Measurements from ENCODE around the gene APOBEC3F.
"Not testable (repeated sequence)": the region's sequence is repeated elsewhere in the genome, so short reads cannot be mapped to it uniquely, and the experiment has no call there.

Gene APOBEC3F

DNA sequence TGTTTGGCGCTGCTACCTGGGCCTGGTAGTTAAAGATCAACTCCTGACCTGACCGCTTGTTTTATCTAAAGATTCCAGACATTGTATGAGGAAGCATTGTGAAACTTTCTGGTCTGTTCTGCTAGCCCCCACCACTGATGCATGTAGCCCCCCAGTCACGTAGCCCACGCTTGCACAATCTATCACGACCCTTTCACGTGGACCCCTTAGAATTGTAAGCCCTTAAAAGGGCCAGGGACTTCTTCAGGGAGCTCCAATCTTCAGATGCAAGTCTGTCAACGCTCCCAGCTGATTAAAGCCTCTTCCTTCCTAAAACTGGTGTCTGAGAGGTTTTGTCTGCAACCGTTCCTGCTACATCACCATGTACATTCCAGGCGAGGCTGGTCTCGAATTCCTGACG lies 15.0 kb downstream of the APOBEC3F start:
- Histone ChIP-seq H3K9me3 (ENCODE audit: insufficient read depth, low read depth, low read length) (no peaks in the 10 kb centered on the region; the same call in 1 of the 2 replicates), H3K4me1 (ENCODE audit: insufficient read depth, low read length) (no peaks in the 10 kb centered on the region; the same call in 1 of the 2 replicates), H3K36me3 (ENCODE audit: insufficient read depth, low read depth, low read length) (no peaks in the 10 kb centered on the region), H3K4me3 (ENCODE audit: low read length) (no peak overlapping the region), H3K9ac (ENCODE audit: low read depth, low read length) (no peak overlapping the region), H3K27ac (ENCODE audit: low read length) (no peak overlapping the region), H3K27me3 (ENCODE audit: insufficient read depth, low read length) (no peaks in the 10 kb centered on the region; the same call in 1 of the 2 replicates)

DNA sequence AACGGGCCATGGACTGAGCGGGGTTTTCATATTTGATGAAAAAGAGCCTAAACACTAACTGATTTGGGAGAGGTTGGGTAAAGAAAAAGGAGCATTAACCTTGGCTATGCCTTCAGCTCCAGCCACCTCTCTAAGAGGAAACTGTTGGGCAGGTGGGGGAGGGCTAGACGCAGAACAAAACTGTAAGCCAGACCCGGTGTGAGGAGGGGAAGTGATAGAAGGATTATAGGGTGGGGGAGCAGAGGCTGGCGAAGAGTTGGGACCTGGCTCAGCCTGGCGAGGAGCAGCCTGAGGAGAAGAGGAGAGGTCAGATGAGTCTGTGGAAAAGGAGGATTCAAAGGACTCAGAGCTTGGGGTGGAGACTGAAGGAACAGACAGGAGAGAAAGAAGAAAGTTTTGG lies 20.6 kb downstream of the APOBEC3F start:
- not testable (repeated sequence) for H3K4me3 ChIP-seq (ENCODE audit: low read length); H3K36me3 ChIP-seq (ENCODE audit: insufficient read depth, low read depth, low read length); H3K27ac ChIP-seq (ENCODE audit: low read length); H3K9me3 ChIP-seq (ENCODE audit: insufficient read depth, low read depth, low read length); H3K9ac ChIP-seq (ENCODE audit: low read depth, low read length); H3K4me1 ChIP-seq (ENCODE audit: insufficient read depth, low read length); H3K27me3 ChIP-seq (ENCODE audit: insufficient read depth, low read length)

DNA sequence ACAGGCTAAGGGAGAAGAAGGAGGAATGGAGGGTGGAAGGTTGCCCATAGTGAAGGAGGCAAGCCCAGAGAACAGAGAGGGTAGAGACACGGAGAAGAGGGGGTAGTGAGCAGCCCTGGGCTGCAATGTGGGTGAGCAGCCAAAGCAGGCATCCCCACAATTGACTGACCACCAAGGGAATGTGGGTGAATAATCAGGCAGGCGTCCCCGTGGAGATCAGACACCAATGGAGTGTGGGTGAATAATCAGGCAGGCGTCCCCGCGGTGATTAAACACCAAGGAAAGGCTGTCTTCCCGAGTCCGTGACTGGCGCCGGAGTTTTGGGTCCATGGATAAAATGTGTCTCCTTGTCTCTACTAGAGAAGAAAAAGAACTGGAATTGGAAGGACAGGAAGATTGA lies 21.3 kb downstream of the APOBEC3F start:
- not testable (repeated sequence) for H3K9me3 ChIP-seq (ENCODE audit: insufficient read depth, low read depth, low read length); H3K9ac ChIP-seq (ENCODE audit: low read depth, low read length); H3K27ac ChIP-seq (ENCODE audit: low read length); H3K4me3 ChIP-seq (ENCODE audit: low read length); H3K36me3 ChIP-seq (ENCODE audit: insufficient read depth, low read depth, low read length); H3K27me3 ChIP-seq (ENCODE audit: insufficient read depth, low read length); H3K4me1 ChIP-seq (ENCODE audit: insufficient read depth, low read length)

DNA sequence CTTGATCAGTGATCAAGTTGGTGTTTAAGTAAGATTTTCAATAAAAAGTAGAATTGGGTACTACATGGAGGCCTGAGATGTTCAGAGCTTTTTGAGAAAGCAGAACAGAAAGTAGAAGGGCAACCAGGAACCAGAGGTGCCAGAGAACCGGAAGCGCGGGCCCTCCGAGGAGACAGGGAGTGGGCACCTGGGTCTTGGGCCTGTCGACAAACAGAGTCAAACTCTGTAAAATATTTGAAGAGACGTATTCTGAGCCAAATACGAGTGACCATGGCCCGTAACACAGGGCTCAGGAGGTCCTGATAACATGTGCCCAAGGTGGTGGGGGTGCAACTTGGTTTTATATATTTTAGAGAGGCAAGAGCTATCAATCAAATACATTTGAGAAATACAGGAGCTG lies 23.2 kb downstream of the APOBEC3F start:
- not testable (repeated sequence) for H3K4me1 ChIP-seq (ENCODE audit: insufficient read depth, low read length)

DNA sequence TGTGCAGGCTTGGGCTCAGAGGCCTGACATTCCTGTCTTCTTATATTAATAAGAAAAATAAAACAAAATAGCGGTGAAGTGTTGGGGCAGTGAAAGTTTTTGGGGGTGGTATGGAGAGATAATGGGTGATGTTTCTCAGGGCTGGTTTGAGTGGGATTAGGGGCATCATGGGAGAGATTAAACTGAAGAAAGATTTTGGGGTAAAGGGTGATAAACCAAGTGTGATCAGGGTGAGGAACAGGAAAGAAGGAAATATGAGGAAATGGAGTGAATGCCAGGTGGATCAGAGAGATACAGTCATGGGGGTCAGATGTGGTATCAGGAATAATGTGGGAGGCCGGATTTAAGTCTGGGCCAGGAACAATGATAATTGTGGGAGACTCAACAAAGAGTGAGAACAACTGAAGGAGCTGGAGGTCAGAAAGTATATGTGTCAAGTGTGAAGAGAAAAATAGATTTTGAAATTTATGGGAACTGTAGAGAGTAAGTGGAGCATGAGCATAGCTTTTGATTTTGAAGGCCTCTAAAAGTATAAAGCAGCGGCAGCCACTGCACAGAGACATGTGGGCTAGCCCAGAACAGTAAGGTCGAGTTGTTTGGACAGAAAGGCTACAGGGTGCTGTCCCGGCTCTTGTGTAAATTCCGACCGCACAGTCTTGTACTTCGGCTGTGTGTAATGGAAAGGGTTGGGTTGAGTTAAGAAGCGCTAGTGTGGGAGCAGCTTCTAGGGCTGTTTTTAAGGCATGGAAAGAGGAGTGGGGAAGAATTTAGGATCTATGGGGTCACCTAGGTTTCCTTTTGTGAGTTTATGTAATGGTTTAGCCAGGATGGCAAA lies 26.0 kb downstream of the APOBEC3F start:
- H3K4me3 ChIP-seq (ENCODE audit: low read length); H3K9me3 ChIP-seq (ENCODE audit: insufficient read depth, low read depth, low read length); H3K27ac ChIP-seq (ENCODE audit: low read length); H3K9ac ChIP-seq (ENCODE audit: low read depth, low read length); H3K36me3 ChIP-seq (ENCODE audit: insufficient read depth, low read depth, low read length); H3K4me1 ChIP-seq (ENCODE audit: insufficient read depth, low read length); H3K27me3 ChIP-seq (ENCODE audit: insufficient read depth, low read length): not testable (repeated sequence)

More for the DNA sequence above, 23.2 kb downstream of the APOBEC3F start:
- H3K9me3 ChIP-seq (ENCODE audit: insufficient read depth, low read depth, low read length); H3K27me3 ChIP-seq (ENCODE audit: insufficient read depth, low read length); H3K4me3 ChIP-seq (ENCODE audit: low read length); H3K27ac ChIP-seq (ENCODE audit: low read length); H3K9ac ChIP-seq (ENCODE audit: low read depth, low read length); H3K36me3 ChIP-seq (ENCODE audit: insufficient read depth, low read depth, low read length): not testable (repeated sequence)

DNA sequence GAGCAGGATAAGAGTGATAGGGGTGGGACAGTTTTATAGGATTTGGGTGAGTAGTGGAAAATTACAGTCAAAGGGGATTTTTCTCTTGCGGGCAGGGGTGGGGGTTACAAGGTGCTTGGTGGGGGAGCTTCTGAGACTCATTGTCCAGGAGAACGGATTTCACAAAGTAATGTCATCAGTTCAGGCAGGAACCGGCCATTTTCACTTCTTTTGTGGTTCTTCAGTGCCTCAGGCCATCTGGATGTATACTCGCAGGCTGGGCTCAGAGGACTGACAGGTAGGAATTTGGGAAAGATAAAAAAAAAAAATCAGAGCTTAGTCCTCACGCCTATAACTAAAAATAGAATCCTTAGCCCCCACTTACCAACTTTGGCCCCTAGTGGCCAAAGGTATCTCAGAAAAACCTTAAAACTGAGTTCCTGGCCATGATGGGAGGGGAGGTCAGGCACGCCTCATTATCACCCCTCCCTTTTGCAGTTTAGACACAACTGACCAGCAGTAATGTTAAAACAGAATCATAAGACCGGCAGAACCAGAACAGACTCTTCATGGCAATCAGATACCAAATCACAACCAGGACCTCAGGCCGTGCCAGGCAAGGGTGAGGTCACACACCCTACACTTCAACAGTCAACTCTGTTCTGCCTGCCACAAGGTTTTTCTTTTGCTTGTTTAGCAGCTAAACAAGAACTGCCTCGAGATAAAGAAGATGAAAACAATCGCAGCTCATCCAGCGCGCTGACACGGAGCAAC lies 27.5 kb downstream of the APOBEC3F start:
- H3K27me3 ChIP-seq (ENCODE audit: insufficient read depth, low read length): no peaks in the 10 kb centered on the region
- H3K4me3 ChIP-seq (ENCODE audit: low read length): no peak overlapping the region
- no peak overlapping the region for H3K9ac ChIP-seq (ENCODE audit: low read depth, low read length)
- no peak overlapping the region for H3K27ac ChIP-seq (ENCODE audit: low read length)
- no peaks in the 10 kb centered on the region for H3K36me3 ChIP-seq (ENCODE audit: insufficient read depth, low read depth, low read length)
- H3K4me1 ChIP-seq (ENCODE audit: insufficient read depth, low read length): no peaks in the 10 kb centered on the region
- no peaks in the 10 kb centered on the region for H3K9me3 ChIP-seq (ENCODE audit: insufficient read depth, low read depth, low read length)

DNA sequence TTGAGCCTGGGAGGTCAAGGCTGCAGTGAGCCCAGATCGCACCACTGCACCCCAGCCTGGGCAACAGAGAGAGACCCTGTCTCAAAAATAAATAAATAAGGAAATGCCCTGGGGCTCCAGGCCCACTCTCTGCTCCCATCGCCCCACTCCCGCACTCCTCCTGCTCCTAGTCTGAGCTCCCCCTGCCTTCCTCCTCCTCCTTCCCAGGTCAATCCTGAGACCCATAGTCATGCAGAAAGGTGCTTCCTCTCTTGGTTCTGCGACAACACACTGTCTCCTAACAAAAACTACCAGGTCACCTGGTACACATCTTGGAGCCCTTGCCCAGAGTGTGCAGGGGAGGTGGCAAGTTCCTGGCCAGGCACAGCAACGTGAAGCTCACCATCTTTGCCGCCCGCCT lies 29.5 kb downstream of the APOBEC3F start:
- Histone ChIP-seq H3K36me3 (ENCODE audit: insufficient read depth, low read depth, low read length) (no peaks in the 10 kb centered on the region), H3K9ac (ENCODE audit: low read depth, low read length) (no peak overlapping the region), H3K4me1 (ENCODE audit: insufficient read depth, low read length) (peaks cover 4% of the 10 kb centered on the region; the same call in 1 of the 2 replicates), H3K27me3 (ENCODE audit: insufficient read depth, low read length) (no peaks in the 10 kb centered on the region), H3K4me3 (ENCODE audit: low read length) (no peak overlapping the region), H3K27ac (ENCODE audit: low read length) (no peak overlapping the region), H3K9me3 (ENCODE audit: insufficient read depth, low read depth, low read length) (no peaks in the 10 kb centered on the region)

DNA sequence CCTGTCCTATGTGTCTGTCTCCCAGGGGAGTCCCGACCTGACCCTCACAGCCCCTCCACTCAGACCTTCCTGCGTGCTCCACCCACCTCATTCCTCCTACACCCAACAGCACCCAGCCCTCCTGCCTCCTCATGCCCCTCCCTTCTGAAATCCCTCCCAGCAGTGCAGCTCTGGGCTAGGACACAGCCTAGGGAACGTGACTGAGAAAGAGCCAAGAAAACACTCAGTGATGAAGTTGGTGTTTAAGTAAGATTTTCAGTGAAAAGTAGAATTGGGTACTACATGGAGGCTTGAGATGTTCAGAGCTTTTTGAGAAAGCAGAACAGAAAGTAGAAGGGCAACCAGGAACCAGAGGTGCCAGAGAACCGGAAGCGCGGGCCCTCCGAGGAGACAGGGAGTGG lies 31.9 kb downstream of the APOBEC3F start:
- H3K27ac ChIP-seq (ENCODE audit: low read length): not testable (repeated sequence)

DNA sequence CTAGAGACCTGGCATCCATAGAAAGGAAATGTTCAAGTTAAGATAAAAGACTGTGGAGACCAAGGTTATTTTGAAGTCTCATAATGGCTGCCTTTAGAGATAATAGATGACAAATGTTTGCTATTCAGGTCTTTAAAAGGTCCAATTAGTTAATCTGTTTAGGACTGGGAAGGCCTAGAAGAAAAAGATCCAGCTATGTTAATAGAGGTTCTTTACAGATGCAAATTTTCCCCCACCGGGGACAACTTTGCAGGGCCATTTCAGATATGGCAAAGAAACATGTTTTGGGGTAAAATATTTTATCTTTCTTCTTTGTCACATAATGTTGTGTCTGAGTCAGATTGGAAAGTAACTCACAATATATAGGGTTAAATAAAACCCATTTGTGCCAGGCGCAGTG lies 33.3 kb downstream of the APOBEC3F start:
- no peaks in the 10 kb centered on the region for H3K36me3 ChIP-seq (ENCODE audit: insufficient read depth, low read depth, low read length)
- no peak overlapping the region for H3K27ac ChIP-seq (ENCODE audit: low read length)
- no peak overlapping the region for H3K4me3 ChIP-seq (ENCODE audit: low read length)
- peaks cover 4% of the 10 kb centered on the region; the same call in 1 of the 2 replicates for H3K4me1 ChIP-seq (ENCODE audit: insufficient read depth, low read length)
- no peaks in the 10 kb centered on the region for H3K9me3 ChIP-seq (ENCODE audit: insufficient read depth, low read depth, low read length)
- H3K9ac ChIP-seq (ENCODE audit: low read depth, low read length): no peak overlapping the region
- H3K27me3 ChIP-seq (ENCODE audit: insufficient read depth, low read length): no peaks in the 10 kb centered on the region

More for the DNA sequence above, 31.9 kb downstream of the APOBEC3F start:
- not testable (repeated sequence) for H3K36me3 ChIP-seq (ENCODE audit: insufficient read depth, low read depth, low read length); H3K4me3 ChIP-seq (ENCODE audit: low read length); H3K9ac ChIP-seq (ENCODE audit: low read depth, low read length); H3K9me3 ChIP-seq (ENCODE audit: insufficient read depth, low read depth, low read length); H3K27me3 ChIP-seq (ENCODE audit: insufficient read depth, low read length); H3K4me1 ChIP-seq (ENCODE audit: insufficient read depth, low read length)

DNA sequence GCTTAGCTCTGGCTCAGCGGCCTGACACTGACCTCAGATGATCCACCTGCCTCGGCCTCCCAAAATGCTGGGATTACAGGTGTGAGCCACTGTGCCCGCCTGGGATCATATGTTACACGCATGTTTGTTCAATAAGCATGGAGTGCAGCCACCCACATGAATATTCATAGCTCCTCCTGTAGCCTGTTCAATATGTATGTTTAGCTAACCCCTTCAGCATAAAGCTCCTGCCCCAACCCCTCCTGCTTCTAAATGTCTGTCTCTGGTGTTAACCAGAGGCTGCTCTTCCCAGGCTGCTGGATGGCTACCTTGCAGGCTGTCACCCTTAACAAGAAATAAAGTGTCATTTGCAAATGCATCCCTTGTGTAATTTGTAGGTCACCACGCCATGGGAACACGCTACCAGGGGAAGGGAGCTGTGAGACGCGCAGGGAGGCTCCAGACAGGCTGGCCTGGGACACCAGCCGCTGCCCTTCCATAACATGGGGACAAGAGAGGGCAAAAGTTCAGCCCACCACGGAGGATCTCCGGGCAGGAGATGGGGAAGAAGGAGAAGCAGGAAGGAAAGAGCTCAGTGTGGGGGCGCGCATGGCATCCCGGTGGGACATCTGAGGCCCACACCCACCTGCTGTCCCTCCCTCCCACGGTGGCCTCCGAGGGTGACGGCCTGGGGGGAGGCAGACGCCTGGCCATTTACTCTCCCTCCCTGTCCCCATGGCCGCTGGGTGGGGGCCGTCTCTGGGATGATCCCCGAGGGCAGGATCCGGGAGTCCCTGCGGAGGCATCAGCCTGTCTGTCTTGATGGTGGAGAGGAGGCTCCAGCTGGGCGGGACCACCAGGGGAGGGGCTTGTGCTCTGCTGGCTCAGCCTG lies 35.7 kb downstream of the APOBEC3F start:
- H3K9me3 ChIP-seq (ENCODE audit: insufficient read depth, low read depth, low read length); H3K4me3 ChIP-seq (ENCODE audit: low read length); H3K9ac ChIP-seq (ENCODE audit: low read depth, low read length); H3K27me3 ChIP-seq (ENCODE audit: insufficient read depth, low read length); H3K4me1 ChIP-seq (ENCODE audit: insufficient read depth, low read length); H3K27ac ChIP-seq (ENCODE audit: low read length); H3K36me3 ChIP-seq (ENCODE audit: insufficient read depth, low read depth, low read length): not testable (repeated sequence)

DNA sequence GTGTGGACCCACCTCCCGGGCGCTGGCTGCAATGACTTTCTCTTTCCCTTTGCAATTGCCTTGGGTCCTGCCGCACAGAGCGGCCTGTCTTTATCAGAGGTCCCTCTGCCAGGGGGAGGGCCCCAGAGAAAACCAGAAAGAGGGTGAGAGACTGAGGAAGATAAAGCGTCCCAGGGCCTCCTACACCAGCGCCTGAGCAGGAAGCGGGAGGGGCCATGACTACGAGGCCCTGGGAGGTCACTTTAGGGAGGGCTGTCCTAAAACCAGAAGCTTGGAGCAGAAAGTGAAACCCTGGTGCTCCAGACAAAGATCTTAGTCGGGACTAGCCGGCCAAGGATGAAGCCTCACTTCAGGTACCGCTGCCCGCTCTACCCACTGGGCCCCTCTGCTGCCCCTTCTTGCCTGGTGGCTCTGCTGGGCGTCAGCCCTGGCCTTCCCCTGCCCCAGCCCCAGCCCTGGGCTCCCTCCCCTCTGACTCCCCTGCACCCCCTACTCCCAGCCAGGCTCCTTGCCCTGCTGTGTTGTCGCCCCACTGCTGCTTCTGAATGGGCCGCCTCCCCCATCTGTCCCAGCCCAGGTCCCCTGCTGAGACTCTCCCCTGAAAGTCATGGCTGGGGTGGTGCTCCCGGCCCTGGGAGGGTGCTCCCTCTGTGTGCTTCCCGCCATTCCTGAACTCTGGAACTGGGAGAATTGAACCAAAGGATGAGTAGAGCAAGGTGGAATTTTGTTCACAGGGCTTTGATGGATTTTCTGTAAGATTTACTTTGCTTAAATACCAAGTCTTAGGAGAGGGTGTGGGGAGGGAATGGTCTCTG lies 36.6 kb downstream of the APOBEC3F start, which contains the start of gene APOBEC3G:
TSS of gene APOBEC3G (plus strand) at position 250 of the 815 bp plus-strand sequence. CDS start at position 337, 87 bp downstream.
- not testable (repeated sequence) for H3K9me3 ChIP-seq (ENCODE audit: insufficient read depth, low read depth, low read length); H3K9ac ChIP-seq (ENCODE audit: low read depth, low read length); H3K27me3 ChIP-seq (ENCODE audit: insufficient read depth, low read length); H3K36me3 ChIP-seq (ENCODE audit: insufficient read depth, low read depth, low read length); H3K27ac ChIP-seq (ENCODE audit: low read length); H3K4me3 ChIP-seq (ENCODE audit: low read length); H3K4me1 ChIP-seq (ENCODE audit: insufficient read depth, low read length)
